ENCODE data around the gene COL26A1.
"Not testable (repeated sequence)": the region's sequence is repeated elsewhere in the genome, so short reads cannot be mapped to it uniquely, and the experiment has no call there.

The COL26A1 gene

GRCh38 chr7:101362334-101363195 lies at the start of gene COL26A1:
COL26A1 (plus strand) TSS chr7:101362875; CDS start chr7:101363033, 158 bp downstream.
- DNase-seq (ENCODE audit: low read depth): no peak

DNA sequence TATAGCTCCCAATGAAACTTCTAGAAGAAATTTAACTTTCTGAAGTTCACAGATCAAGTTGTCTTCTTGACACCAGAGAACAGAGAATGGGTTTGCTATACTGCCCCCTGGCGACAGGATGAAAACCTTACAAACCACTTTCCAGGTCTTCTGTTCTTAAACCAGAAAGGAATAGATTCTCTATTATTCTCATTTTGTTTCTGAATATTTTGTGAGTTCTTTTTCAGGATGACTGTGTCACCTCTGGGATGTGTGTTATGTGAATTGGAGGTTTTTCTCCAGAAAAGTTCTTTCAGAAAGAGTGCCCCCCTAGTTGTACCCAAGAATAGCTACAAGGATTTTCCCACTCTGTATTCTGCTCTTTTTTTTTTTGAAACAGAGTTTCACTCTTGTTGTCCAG lies 47.3 kb upstream of the COL26A1 start:
- peak; percentile 10 for DNase-seq (ENCODE audit: low read depth)

DNA sequence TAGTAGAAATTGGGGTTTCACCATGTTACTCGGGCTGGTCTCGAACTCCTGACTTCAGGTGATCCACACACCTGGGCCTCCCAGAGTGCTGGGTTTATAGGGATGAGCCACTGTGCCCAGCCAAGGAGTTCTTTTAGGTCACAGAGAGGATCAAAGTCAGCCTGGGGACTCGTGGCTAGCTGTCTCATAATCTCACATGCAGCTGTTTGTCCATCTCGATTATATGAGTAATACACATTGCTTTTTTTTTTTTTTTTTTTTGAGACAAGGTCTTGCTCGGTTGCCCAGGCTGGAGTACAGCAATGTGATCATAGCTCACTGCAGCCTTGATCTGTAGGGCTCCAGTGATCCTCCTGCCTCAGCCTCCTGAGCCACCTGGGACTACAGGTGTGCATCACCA lies 43.3 kb upstream of the COL26A1 start:
- no peak for DNase-seq (ENCODE audit: low read depth)

DNA sequence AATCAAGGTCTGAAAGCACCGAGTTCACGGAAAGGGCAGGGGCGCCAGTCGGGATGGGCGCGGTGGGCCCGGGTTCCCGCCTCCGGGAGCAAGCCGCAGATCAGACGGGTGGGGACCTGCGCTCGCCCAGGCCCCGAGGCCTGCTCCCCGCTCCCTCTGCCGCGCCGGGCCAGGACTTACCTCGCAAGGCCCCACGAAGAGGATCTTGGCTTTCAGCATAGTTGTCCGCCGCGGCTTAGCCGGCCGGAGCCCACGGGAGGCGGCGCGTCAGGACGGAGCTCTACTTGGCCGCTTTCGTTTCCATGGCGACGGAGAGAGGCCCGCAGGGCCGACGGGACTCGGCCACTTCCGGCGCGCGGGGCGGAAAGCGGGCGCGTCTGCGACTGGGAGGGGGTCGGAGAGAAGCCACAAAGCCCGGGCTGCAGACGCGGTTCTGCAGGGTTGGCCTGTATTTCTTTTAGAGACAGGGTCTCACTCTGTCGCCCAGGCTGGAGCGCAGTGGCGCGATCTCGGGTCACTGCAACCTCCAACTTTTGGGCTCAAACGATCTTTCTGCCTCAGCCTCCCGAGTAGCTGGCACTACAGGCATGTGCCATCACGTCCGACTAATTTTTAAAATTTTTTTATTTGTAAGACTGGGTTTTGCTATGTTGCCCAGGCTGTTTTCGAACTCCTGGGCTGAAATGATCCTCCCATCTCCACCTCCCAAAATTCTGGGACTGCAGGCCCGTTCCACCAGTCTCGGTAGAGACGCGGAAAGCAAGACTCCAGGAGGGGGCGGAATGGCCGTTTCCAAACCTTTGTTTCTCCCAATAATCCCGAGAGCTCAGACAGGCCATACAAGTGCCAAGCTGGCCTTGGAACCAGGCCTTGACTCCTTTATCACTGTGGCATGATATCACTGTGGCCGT lies 40.9 kb upstream of the COL26A1 start, which contains the start of gene IFT22:
Gene IFT22, minus strand, starts transcription at position 322 of the 911 bp plus-strand sequence. Its CDS starts 103 bp downstream, at position 219.
- peak; percentile 77 for DNase-seq (ENCODE audit: low read depth)

- DNase-seq (ENCODE audit: low read depth): no peak
These were observed 34.5 kb upstream of the COL26A1 start for GRCh38 chr7:101328159-101328558.

- no peak for DNase-seq (ENCODE audit: low read depth)
These were observed 32.6 kb upstream of the COL26A1 start for GRCh38 chr7:101330011-101330484.

DNA sequence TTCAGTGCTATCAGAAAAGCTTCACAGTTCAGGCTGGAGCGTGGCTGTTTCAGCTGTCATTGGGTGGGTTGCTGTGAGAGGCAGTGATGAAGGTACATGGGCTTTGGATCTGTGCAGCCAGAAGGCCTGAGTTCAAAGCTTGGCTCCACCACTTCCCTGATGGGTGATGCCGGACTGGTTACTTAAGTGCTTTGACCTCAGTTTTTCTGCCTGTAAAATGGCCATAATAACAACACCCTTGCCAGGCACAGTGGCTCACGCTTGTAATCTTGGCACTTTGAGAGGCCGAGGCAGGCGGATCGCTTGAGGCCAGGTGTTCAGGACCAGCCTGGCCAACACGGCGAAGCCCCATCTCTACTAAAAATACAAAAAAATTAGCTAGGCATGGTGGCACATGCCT lies 30.6 kb upstream of the COL26A1 start:
- no peak for DNase-seq (ENCODE audit: low read depth)

- DNase-seq (ENCODE audit: low read depth): no peak
These were observed 28.8 kb upstream of the COL26A1 start for GRCh38 chr7:101333912-101334311.

DNA sequence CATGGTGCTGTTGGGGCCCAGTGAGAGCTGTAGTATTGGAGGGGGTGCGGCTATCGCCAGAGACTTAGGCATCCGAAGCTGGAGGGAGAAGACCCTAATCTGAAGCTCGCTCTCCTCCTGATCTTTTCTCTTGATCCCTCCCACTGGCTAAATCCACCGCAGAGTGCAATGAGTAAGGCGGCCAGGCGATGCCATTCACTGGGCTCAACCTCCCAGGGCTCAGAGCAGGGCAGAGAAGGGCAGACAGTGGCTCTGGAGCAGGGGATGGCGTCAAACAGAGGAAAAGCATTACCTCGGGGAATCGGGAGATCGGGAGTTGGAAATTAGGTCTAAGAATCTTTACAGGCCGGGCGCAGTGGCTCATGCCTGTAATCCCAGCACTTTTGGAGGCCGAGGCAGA lies 22.3 kb upstream of the COL26A1 start:
- DNase-seq (ENCODE audit: low read depth): no peak

DNA sequence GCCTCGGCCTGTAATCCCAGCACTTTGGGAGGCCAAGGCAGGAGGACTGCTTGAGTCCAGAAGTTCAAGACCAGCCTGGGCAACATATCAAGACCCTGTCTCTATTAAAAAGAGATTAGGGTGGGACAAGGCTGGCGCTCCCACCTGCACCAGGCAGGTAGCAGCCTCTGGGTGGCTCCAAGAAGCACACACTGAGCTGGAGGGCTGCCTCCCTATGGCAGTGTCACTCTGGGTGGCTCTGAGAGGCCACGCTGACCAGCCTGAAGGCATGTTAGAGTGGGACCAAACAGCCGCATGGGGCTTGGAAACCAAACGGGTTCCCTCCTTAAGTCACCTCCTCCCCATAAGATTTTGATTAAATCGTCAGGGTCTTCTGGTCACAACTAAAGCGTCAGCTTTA lies 19.8 kb upstream of the COL26A1 start:
- no peak for DNase-seq (ENCODE audit: low read depth)

DNA sequence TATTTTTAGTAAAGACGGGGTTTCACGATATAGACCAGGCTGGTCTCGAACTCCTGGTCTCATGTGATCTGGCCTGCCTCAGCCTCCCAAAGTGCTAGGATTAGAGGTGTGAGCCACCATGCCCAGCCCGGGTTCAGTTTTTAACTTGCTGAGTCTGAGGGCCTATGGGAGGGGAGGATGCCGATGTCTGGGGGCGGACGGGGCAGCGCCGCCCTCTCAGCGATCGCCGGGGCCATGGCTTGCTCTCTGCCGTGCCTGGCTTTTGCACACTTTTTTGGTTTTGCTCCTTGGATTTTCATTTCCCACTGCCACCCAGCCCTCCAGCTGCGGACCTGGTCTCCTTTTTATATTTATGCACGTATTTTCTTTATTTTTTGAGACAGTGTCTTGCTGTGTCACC lies 15.2 kb upstream of the COL26A1 start:
- DNase-seq (ENCODE audit: low read depth): no peak

DNA sequence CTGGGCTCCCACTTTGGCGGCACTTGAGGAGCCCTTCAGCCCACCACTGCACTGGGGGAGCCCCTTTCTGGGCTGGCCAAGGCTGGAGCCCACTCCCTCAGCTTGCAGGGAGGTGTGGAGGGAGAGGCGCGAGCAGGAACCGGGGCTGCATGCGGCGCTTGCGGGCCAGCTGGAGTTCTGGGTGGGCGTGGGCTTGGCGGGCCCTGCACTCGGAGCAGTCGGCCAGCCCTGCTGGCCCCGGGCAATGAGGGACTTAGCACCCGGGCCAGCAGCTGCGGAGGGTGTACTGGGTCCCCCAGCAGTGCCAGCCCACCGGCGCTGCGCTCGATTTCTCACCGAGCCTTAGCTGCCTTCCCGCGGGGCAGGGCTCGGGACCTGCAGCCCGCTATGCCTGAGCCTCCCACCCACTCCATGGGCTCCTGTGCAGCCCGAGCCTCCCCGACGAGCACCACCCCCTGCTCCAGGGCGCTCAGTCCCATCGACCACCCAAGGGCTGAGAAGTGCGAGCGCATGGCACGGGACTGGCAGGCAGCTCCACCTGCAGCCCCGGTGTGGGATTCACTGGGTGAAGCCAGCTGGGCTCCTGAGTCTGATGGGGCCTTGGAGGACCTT lies 14.1 kb upstream of the COL26A1 start:
- DNase-seq (ENCODE audit: low read depth): not testable (repeated sequence)

DNA sequence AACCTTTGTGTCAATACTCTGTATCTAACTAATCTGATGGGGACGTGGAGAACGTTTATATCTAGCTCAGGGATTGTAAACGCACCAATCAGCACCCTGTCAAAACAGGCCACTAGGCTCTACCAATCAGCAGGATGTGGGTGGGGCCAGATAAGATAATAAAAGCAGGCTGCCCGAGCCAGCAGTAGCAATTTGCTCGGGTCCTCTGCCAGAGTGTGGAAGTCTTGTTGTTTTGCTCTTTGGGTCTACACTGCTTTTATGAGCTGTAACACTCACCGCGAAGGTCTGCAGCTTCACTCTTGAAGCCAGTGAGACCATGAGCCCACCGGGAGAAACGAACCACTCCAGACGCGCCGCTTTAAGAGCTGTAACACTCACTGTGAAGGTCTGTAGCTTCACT lies 13.4 kb upstream of the COL26A1 start:
- not testable (repeated sequence) for DNase-seq (ENCODE audit: low read depth)

DNA sequence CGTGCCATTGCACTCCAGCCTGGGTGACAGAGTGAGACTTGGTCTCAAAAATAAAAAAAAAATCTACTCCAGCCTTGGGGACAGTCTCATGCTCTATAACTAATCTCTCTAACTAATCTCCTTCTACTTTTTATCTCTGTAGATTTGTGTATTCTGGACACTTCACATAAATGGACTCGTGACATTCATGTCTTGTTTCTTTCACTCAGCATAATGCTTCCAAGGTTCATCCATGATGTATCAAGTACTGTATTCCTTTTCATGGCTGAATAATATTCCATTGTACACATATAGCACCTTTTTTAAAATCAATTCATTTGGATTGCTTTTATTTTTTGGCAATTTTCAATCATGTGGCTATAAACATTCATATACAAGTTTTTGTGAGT lies 9.8 kb upstream of the COL26A1 start:
- DNase-seq (ENCODE audit: low read depth): no peak

DNA sequence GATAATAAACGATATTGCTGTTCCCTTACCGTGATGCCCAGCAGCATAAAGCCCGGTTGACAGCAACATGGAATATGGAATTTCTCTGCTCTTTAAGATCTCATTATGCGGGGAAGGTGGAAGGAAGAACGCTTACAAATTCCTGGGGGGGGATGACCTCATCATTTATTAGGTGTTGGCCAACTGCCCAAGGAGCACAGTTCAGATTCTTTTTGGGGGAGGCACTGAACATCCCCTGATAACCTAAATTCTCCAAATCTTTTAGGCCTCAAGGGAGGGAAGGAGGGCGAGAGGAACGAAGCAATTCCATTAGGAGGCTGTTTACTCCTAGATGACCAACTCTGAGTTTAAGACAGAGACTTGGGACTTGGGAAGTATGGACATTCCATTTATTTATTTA lies 5.2 kb upstream of the COL26A1 start:
- no peak for DNase-seq (ENCODE audit: low read depth)

GRCh38 chr7:101363196-101363733 lies 590 bp downstream of the COL26A1 start:
- no peak for DNase-seq (ENCODE audit: low read depth)

- DNase-seq (ENCODE audit: low read depth): peak; percentile 52
These were observed 1.2 kb downstream of the COL26A1 start for GRCh38 chr7:101363734-101364374.

- DNase-seq (ENCODE audit: low read depth): no peak
These were observed 3.3 kb downstream of the COL26A1 start for GRCh38 chr7:101365956-101366355.

DNA sequence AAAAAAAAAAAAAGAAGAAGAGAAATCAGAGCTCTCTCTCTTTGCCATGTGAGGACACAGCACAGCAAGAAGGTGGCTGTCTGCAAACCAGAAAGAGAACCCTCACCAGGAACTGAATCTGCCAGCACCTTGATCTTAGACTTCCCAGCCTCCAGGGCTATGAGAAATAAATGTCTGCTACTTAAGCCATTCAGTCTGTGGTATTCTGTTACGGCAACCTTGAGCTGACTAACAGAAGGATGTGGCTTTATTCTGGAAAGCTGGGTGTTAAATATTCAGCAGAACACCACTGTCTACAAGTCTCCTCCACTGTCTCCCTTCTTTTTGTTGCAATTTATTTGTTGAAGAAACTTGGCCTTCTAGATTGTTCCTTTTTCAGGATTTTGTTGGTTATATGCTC lies 5.0 kb downstream of the COL26A1 start:
- DNase-seq (ENCODE audit: low read depth): no peak

DNA sequence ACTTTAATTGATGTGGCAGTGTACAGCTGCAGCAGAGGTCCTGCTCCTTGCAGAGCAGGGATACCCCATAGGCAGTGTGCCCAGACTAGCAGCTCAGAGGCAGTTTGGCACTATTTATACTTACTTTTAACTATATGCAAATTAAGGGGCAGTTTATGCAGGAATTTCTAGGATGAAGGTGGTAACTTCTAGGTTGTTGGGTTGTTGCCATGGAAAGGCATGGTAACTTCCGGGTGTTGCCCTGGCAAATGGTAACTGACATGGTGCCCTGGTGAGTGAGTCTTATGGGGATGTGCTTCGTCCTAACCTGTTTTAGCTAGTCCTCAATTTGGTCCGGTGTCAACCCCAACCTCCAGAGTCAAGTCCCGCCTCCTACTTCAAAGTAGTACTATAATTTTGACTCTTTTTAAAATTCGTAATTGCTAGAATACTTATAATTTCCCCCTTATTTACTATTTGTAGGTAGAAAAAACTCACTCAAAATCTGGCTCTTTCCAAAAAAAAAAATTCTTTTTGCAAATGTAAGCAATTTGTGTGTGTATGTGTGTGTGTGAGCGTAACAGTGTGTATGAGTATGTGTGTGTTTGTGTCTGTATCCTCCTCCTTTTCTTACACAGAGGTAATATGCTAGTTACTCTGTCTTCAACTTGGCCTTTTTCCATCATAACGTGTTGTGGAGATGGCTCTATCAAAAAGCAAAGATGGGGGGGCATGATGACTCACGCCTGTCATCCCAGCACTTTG lies 5.9 kb downstream of the COL26A1 start:
- DNase-seq (ENCODE audit: low read depth): no peak

- DNase-seq (ENCODE audit: low read depth): no peak
These were observed 8.2 kb downstream of the COL26A1 start for GRCh38 chr7:101370836-101371235.

Data from activated T-helper 1 cell treated with Interleukin-2 at 50 U/mL for 16 hours (primary cell).